WTC11 (cell line): ENCODE measurements around the gene SLC35A3. TPM values are rescaled to one million over a fixed set of nuclear protein-coding genes. Genes with fewer than 3 reads are reported as not detected.

Experiments used
- ATAC-seq: fragments of 200-7000 bp; cut with Tn5 transposase; 2 replicates; pipeline ENCODE4 v1.10.0; 2021; ENCODE audit warnings: mild to moderate bottlenecking, moderate library complexity
- CTCF ChIA-PET: fragments of 300-600 bp; sonication (Branson Sonifier 250); formaldehyde crosslinking; loops from one replicate; lab custom pipeline; 2021; ENCODE audit warnings: antibody characterized with exemption; lab: Charles Lee
- POLR2A ChIA-PET: fragments of 350-600 bp; sonication (Branson Sonifier 250); formaldehyde crosslinking; loops from one replicate; lab custom pipeline; 2021; ENCODE audit warnings: antibody characterized with exemption; lab: Charles Lee
- DNase-seq: peaks from one replicate; pipeline ENCODE4 v3.0.0; 2021; ENCODE audit warnings: low spot score
- H3K27ac Mint-ChIP-seq: 2 replicates; pipeline ENCODE4 v1.8.0; 2021; ENCODE audit warnings: mixed read lengths
- H3K27me3 Mint-ChIP-seq: 2 replicates; pipeline ENCODE4 v1.8.0; 2021; ENCODE audit warnings: low read depth, mild to moderate bottlenecking, moderate library complexity, mixed read lengths
- H3K36me3 Mint-ChIP-seq: 2 replicates; pipeline ENCODE4 v1.8.0; 2021; ENCODE audit warnings: mixed read lengths
- H3K4me1 Mint-ChIP-seq: 2 replicates; pipeline ENCODE4 v1.8.0; 2022; ENCODE audit warnings: mixed read lengths
- H3K4me3 Mint-ChIP-seq: 2 replicates; pipeline ENCODE4 v1.8.0; 2021; ENCODE audit warnings: mild to moderate bottlenecking, moderate library complexity, mixed read lengths
- H3K9me3 Mint-ChIP-seq: 2 replicates; pipeline ENCODE4 v1.8.0; 2021; ENCODE audit warnings: mixed read lengths
- AR ChIP-seq: fragments of 250-450 bp; sonication (Bioruptor Pico); IDR thresholded peaks from 2 replicates; pipeline ENCODE4 v1.9.0; 2021; ENCODE audit warnings: mild to moderate bottlenecking
- ATF3 ChIP-seq: sonication (generic); formaldehyde crosslinking; conservative IDR thresholded peaks from 2 replicates; pipeline ENCODE4 v1.8.1; 2022; ENCODE audit warnings: mild to moderate bottlenecking, missing genetic modification reagents
- CREM ChIP-seq: sonication (generic); formaldehyde crosslinking; IDR thresholded peaks from 2 replicates; pipeline ENCODE4 v1.8.1; 2022; ENCODE audit warnings: mild to moderate bottlenecking, missing genetic modification reagents, moderate library complexity
- ESRRA ChIP-seq: sonication (generic); formaldehyde crosslinking; IDR thresholded peaks from 2 replicates; pipeline ENCODE4 v1.8.1; 2022; ENCODE audit warnings: mild to moderate bottlenecking, missing genetic modification reagents, borderline replicate concordance
- FOXJ3 ChIP-seq: sonication (generic); formaldehyde crosslinking; IDR thresholded peaks from 2 replicates; pipeline ENCODE4 v1.9.0; 2021; ENCODE audit warnings: missing genetic modification reagents, mild to moderate bottlenecking, borderline replicate concordance
- JUN ChIP-seq: sonication (generic); formaldehyde crosslinking; IDR thresholded peaks from 2 replicates; pipeline ENCODE4 v1.8.0; 2023; ENCODE audit warnings: mild to moderate bottlenecking, missing genetic modification reagents
- MXD4 ChIP-seq: fragments of 250-450 bp; sonication (Bioruptor Pico); IDR thresholded peaks from 2 replicates; pipeline ENCODE4 v1.8.0; 2021; ENCODE audit warnings: mild to moderate bottlenecking, moderate library complexity, borderline replicate concordance
- MYBL2 ChIP-seq: sonication (generic); formaldehyde crosslinking; IDR thresholded peaks from 2 replicates; pipeline ENCODE4 v1.8.1; 2023; ENCODE audit warnings: mild to moderate bottlenecking, moderate library complexity, missing genetic modification reagents
- TCF7 ChIP-seq: sonication (generic); formaldehyde crosslinking; IDR thresholded peaks from 2 replicates; pipeline ENCODE4 v1.8.0; 2022; ENCODE audit warnings: mild to moderate bottlenecking, low read depth, missing genetic modification reagents, moderate library complexity
- ZNF138 ChIP-seq: sonication (generic); formaldehyde crosslinking; conservative IDR thresholded peaks from 2 replicates; pipeline ENCODE4 v1.8.1; 2022; ENCODE audit warnings: mild to moderate bottlenecking, moderate library complexity, missing genetic modification reagents
- ZNF423 ChIP-seq: fragments of 250-450 bp; sonication (Bioruptor Pico); IDR thresholded peaks from 2 replicates; pipeline ENCODE4 v2.1.2; 2022; ENCODE audit warnings: mild to moderate bottlenecking, moderate library complexity
- ZNF671 ChIP-seq: fragments of 250-450 bp; sonication (Bioruptor Pico); IDR thresholded peaks from 2 replicates; pipeline ENCODE4 v1.8.0; 2021; ENCODE audit warnings: mild to moderate bottlenecking
- total RNA-seq: library from RNA; stranded (reverse); gene quantifications from 3 replicates; pipeline ENCODE4 v1.2.3, GENCODE V29; 2021
- TF ChIP-seq, protein P1 (sequence below): sonication (generic); formaldehyde crosslinking; IDR thresholded peaks from 2 replicates; pipeline ENCODE4 v1.8.1; 2023; ENCODE audit warnings: mild to moderate bottlenecking, missing genetic modification reagents, borderline replicate concordance
- TF ChIP-seq, protein P2 (sequence below): sonication (generic); formaldehyde crosslinking; IDR thresholded peaks from 2 replicates; pipeline ENCODE4 v1.8.1; 2022; ENCODE audit warnings: mild to moderate bottlenecking, missing genetic modification reagents, moderate library complexity, borderline replicate concordance
- TF ChIP-seq, protein P3 (sequence below): fragments of 250-450 bp; sonication (Bioruptor Pico); IDR thresholded peaks from 2 replicates; pipeline ENCODE4 v1.8.0; 2021; ENCODE audit warnings: mild to moderate bottlenecking
- TF ChIP-seq, protein P4 (sequence below): sonication (generic); formaldehyde crosslinking; IDR thresholded peaks from 2 replicates; pipeline ENCODE4 v1.8.0; 2022; ENCODE audit warnings: mild to moderate bottlenecking, missing genetic modification reagents
- TF ChIP-seq, protein P5 (sequence below): fragments of 250-450 bp; sonication (Bioruptor Pico); IDR thresholded peaks from 2 replicates; pipeline ENCODE4 v1.9.0; 2021; ENCODE audit warnings: mild to moderate bottlenecking

SLC35A3 gene
- total RNA-seq, 1 experiment from 2014 or later, result 14.5 TPM

GRCh38 chr1:99943223-99943794 is 26.5 kb upstream of the SLC35A3 start (continued):
- TF ChIP-seq AR (CRISPR knock-in tag), result no peak

DNA sequence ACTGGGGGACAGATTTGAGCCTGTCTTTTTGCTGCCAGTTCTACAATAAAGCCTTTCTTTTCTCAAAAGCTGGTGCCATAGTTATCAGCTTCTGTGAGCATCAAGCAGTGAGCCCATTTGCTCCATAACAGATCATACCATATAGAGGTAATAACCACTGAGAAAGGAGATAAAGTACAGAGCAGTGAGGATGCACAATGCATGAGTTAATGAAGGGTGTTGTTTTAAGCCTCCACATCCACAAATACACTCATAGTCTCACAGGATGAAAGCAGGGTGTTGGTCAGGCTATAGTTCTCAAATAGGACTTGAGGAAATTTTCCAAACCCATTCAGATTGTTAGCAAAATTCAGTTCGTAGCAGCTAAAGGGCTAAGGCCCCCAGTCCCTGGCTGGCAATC is 25.6 kb upstream of the SLC35A3 start:
- H3K4me1 Mint-ChIP-seq, result no peaks in the 10 kb centered on the region; the same call in 1 of the 2 replicates
- no peak overlapping the region for H3K4me3 Mint-ChIP-seq
- POLR2A ChIA-PET, result no interaction called here
- H3K36me3 Mint-ChIP-seq, result no peaks in the 10 kb centered on the region
- TF ChIP-seq MXD4 (CRISPR knock-in tag), result no peak
- TF ChIP-seq ZNF138 (CRISPR knock-in tag), result no peak
- TF ChIP-seq, protein P1, sequence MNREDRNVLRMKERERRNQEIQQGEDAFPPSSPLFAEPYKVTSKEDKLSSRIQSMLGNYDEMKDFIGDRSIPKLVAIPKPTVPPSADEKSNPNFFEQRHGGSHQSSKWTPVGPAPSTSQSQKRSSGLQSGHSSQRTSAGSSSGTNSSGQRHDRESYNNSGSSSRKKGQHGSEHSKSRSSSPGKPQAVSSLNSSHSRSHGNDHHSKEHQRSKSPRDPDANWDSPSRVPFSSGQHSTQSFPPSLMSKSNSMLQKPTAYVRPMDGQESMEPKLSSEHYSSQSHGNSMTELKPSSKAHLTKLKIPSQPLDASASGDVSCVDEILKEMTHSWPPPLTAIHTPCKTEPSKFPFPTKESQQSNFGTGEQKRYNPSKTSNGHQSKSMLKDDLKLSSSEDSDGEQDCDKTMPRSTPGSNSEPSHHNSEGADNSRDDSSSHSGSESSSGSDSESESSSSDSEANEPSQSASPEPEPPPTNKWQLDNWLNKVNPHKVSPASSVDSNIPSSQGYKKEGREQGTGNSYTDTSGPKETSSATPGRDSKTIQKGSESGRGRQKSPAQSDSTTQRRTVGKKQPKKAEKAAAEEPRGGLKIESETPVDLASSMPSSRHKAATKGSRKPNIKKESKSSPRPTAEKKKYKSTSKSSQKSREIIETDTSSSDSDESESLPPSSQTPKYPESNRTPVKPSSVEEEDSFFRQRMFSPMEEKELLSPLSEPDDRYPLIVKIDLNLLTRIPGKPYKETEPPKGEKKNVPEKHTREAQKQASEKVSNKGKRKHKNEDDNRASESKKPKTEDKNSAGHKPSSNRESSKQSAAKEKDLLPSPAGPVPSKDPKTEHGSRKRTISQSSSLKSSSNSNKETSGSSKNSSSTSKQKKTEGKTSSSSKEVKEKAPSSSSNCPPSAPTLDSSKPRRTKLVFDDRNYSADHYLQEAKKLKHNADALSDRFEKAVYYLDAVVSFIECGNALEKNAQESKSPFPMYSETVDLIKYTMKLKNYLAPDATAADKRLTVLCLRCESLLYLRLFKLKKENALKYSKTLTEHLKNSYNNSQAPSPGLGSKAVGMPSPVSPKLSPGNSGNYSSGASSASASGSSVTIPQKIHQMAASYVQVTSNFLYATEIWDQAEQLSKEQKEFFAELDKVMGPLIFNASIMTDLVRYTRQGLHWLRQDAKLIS (CRISPR knock-in tag), result no peak
- no peak for TF ChIP-seq FOXJ3
- no peak for TF ChIP-seq MYBL2 (CRISPR knock-in tag)
- no peak for TF ChIP-seq CREM
- no peak for TF ChIP-seq TCF7 (CRISPR knock-in tag)
- TF ChIP-seq ATF3 (CRISPR knock-in tag), result no peak
- TF ChIP-seq, protein P2, sequence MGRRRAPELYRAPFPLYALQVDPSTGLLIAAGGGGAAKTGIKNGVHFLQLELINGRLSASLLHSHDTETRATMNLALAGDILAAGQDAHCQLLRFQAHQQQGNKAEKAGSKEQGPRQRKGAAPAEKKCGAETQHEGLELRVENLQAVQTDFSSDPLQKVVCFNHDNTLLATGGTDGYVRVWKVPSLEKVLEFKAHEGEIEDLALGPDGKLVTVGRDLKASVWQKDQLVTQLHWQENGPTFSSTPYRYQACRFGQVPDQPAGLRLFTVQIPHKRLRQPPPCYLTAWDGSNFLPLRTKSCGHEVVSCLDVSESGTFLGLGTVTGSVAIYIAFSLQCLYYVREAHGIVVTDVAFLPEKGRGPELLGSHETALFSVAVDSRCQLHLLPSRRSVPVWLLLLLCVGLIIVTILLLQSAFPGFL (CRISPR knock-in tag), result no peak
- TF ChIP-seq, protein P3, sequence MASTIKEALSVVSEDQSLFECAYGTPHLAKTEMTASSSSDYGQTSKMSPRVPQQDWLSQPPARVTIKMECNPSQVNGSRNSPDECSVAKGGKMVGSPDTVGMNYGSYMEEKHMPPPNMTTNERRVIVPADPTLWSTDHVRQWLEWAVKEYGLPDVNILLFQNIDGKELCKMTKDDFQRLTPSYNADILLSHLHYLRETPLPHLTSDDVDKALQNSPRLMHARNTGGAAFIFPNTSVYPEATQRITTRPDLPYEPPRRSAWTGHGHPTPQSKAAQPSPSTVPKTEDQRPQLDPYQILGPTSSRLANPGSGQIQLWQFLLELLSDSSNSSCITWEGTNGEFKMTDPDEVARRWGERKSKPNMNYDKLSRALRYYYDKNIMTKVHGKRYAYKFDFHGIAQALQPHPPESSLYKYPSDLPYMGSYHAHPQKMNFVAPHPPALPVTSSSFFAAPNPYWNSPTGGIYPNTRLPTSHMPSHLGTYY (CRISPR knock-in tag), result no peak
- no peak for TF ChIP-seq ZNF671
- no peak for TF ChIP-seq JUN (CRISPR knock-in tag)
- TF ChIP-seq, protein P4, sequence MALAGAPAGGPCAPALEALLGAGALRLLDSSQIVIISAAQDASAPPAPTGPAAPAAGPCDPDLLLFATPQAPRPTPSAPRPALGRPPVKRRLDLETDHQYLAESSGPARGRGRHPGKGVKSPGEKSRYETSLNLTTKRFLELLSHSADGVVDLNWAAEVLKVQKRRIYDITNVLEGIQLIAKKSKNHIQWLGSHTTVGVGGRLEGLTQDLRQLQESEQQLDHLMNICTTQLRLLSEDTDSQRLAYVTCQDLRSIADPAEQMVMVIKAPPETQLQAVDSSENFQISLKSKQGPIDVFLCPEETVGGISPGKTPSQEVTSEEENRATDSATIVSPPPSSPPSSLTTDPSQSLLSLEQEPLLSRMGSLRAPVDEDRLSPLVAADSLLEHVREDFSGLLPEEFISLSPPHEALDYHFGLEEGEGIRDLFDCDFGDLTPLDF, result no peak
- no peak for TF ChIP-seq AR (CRISPR knock-in tag)
- TF ChIP-seq, protein P5, sequence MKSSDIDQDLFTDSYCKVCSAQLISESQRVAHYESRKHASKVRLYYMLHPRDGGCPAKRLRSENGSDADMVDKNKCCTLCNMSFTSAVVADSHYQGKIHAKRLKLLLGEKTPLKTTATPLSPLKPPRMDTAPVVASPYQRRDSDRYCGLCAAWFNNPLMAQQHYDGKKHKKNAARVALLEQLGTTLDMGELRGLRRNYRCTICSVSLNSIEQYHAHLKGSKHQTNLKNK (CRISPR knock-in tag), result no peak
- TF ChIP-seq ZNF423 (CRISPR knock-in tag), result no peak
- no peak for TF ChIP-seq ESRRA
- CTCF ChIA-PET, result no interaction called here
- H3K27ac Mint-ChIP-seq, result no peak overlapping the region
- DNase-seq (no peak), ATAC-seq (no peak)
- no peaks in the 10 kb centered on the region for H3K27me3 Mint-ChIP-seq
- no peaks in the 10 kb centered on the region for H3K9me3 Mint-ChIP-seq
